GM12865 (cell line): ENCODE measurements around the gene NPEPL1.

ENCODE experiments used
- DNase-seq: peaks from one replicate; pipeline ENCODE4 v3.0.0; 2010; ENCODE audit warnings: low read depth
- H3K4me3 ChIP-seq: 2 replicates; pipeline ENCODE4 v1.5.1; 2011; ENCODE audit warnings: mild to moderate bottlenecking, low read depth, low read length, control low read depth
- TF ChIP-seq, protein P1 (sequence below): IDR thresholded peaks from 2 replicates; pipeline ENCODE4 v1.5.1; 2011; ENCODE audit warnings: low read length, control low read depth, low read depth, inconsistent platforms; ENCODE audit not compliant: insufficient read depth; ENCODE audit errors: missing control alignments

The NPEPL1 gene

DNA sequence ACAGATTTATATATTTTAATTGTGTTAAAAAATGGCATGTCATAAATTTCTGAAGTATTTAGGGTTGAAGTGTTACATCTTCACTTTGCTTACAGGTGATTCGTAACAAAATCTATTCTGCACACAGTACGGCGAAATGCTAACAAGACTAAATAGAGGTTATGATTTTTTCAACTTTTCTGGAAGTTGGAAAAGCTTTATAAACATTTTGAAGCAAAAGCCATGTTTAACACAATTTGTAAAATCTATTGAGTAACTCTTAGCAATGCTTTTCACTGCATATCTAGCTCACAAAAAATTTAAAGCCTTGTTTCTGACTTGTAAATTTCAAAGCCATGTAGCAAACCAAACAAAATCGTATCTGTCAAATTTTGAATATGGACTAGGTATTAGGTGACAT is 38.3 kb upstream of the NPEPL1 start:
- no peak overlapping the region for H3K4me3 ChIP-seq
- DNase-seq: no peak
- TF ChIP-seq, protein P1, sequence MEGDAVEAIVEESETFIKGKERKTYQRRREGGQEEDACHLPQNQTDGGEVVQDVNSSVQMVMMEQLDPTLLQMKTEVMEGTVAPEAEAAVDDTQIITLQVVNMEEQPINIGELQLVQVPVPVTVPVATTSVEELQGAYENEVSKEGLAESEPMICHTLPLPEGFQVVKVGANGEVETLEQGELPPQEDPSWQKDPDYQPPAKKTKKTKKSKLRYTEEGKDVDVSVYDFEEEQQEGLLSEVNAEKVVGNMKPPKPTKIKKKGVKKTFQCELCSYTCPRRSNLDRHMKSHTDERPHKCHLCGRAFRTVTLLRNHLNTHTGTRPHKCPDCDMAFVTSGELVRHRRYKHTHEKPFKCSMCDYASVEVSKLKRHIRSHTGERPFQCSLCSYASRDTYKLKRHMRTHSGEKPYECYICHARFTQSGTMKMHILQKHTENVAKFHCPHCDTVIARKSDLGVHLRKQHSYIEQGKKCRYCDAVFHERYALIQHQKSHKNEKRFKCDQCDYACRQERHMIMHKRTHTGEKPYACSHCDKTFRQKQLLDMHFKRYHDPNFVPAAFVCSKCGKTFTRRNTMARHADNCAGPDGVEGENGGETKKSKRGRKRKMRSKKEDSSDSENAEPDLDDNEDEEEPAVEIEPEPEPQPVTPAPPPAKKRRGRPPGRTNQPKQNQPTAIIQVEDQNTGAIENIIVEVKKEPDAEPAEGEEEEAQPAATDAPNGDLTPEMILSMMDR: no peak

DNA sequence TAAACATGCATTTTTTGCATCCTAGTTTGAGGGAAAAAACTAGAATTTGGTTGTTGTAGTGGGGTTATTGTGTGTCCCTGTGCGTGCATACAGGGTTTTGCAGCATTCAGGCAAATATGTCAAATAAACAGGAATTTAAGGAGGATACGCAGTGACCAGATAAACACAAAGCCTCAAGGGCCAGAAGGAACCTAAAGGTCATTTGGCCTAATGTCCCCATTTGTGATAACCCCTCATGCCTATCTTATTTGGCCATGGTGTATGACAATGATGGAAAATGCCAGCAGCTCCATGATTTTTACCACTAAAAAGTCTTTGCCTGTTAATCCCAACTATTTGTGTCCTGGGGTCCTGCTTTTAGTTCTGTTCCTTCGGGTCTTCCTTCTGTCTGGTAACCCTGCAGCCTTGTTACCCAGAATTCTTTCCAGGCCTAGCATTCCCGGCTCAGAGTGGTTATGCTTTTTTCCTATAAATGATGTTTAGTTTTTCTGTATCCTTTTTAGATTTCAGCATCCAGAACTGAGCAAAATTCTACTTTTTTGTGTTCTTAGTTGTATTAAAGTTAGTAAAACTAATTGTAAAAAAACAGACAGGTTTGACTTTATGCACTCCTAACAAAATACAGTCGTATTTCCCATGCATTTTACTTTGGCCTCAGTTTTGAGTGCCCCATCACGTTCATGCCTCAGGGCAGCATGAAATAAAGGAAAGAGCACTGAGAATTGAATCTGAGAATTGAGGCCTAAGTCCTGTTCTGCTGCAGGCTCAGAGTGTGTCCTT is 37.1 kb upstream of the NPEPL1 start:
- DNase-seq: no peak
- TF ChIP-seq, protein P1: no peak
- no peak overlapping the region for H3K4me3 ChIP-seq

DNA sequence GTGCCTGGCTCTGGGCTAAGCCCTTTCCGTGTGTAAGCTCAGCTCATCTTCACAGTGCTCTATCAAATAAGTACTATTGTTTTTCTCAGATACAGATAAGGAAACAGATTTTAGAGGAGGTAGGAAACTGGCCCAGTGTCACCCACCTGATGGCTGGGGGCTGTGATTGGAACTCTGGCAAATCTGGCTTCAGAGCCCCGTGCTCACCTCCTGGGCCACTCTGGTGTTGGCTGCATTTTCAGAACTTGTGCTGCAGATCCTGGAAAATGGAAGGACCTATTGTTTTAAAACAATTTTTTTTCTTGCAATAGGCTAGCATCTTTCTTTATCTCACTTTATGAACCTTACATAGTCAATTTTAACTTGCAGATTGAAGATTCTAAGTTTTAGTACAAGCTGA is 35.8 kb upstream of the NPEPL1 start:
- DNase-seq: no peak
- TF ChIP-seq, protein P1: no peak
- H3K4me3 ChIP-seq: no peak overlapping the region

DNA sequence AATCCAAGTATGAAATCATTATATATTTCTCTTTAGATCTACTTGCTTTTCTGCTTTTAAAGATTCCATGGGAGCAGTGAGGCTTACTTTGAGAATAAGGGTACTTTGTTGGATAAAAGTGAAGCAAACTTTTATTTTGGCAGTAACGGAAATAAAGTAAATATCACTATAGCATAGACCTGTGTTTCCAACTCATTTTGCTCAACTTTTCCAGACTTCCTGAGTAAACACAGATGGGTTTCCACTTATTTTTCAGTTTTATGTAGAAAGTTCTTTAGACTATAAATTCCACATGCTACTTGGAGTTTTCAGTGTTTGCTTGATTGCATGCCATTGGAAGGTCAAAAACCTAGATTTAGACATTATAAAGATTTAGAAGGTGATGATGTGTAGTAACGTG is 35.3 kb upstream of the NPEPL1 start:
- TF ChIP-seq, protein P1: no peak
- DNase-seq: no peak
- H3K4me3 ChIP-seq: no peak overlapping the region

DNA sequence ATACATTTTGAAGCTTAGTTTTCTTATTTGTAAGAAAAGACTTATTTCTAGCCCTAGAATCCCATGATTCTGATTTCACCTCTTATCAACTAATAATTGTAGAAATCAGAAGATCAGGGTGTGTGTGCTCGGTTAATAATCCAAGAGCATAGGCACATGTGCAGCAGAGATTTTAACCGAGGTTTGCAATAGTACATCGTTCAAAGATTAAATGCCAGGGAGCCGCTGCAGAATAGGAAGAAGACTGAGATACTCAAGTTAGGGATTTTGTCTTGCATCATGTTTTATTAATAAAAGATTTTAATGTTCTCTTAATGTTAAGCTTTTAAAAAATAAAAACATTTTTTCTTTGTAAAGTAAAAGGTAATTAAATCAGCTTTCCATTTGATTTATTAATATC is 34.6 kb upstream of the NPEPL1 start:
- H3K4me3 ChIP-seq: no peak overlapping the region
- no peak for DNase-seq
- TF ChIP-seq, protein P1: no peak

DNA sequence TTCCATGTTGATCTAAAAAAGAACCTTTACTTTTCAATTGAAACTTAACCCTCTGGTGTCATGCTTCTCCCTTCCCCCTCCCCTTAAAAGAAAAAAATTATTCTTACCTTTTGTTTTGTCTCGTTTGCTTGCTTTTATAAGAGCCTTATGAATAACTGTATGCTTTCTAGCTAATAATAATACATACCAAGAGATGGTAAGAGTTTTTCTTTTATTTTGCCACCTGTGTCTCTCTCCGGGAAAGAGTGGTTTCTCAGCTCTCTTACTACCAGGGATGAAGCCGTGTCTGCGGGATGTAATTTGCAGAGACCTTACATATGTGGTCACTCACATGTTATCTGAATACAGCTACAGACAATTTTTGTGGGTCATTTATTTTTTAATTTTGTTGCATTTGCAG is 33.8 kb upstream of the NPEPL1 start:
- no peak for DNase-seq
- TF ChIP-seq, protein P1: no peak
- no peak overlapping the region for H3K4me3 ChIP-seq

DNA sequence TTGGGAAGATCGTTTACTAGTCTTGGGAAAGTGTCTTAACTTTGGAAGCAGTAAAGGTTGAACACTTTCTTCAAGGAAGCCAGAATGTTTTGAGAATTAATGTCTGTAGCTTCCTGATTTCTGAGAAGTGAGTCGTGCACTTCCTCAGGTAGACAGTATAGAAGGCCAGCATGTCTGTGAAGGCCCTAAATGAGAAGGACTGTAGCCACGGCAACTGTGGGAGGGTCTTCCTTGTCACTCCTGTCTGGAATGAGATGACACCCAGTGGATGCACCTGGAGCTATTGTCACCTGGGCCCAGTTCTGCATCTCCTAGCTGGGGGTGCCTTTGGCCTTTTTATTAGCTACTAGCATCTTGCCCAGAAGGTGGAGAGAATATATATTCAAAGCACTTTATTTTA is 32.8 kb upstream of the NPEPL1 start:
- DNase-seq: no peak
- TF ChIP-seq, protein P1: no peak
- no peak overlapping the region for H3K4me3 ChIP-seq
